Mesenchymal stem cell (in vitro differentiated cells and primary cell): ENCODE results near the gene EHD2.

Experiments used
- DNase-seq: peaks from one replicate; pipeline ENCODE4 v3.0.0-alpha.2; 2013
- H2AFZ ChIP-seq: one replicate; pipeline ENCODE4 v1.6.1; 2013; ENCODE audit warnings: low read depth, mild to moderate bottlenecking, control low read depth, inconsistent platforms, low read length, moderate library complexity
- H2AK5ac ChIP-seq: 2 replicates; pipeline ENCODE4 v1.6.1; 2013; ENCODE audit warnings: low read length, moderate library complexity, mild to moderate bottlenecking, inconsistent platforms; ENCODE audit not compliant: severe bottlenecking
- H2BK120ac ChIP-seq: one replicate; pipeline ENCODE4 v1.6.1; 2013; ENCODE audit warnings: low read depth, mild to moderate bottlenecking, inconsistent platforms, low read length, moderate library complexity
- H2BK12ac ChIP-seq, 2 experiments: one replicate each; pipeline ENCODE4 v1.6.1; 2013; ENCODE audit warnings: inconsistent platforms in 2 of 2, low read length in 2 of 2, mild to moderate bottlenecking in 2 of 2, moderate library complexity in 2 of 2, control low read depth in 1 of 2
- H2BK15ac ChIP-seq: one replicate; pipeline ENCODE4 v1.6.1; 2013; ENCODE audit warnings: mild to moderate bottlenecking, low read depth, inconsistent platforms; ENCODE audit not compliant: poor library complexity, severe bottlenecking
- H2BK5ac ChIP-seq: 2 replicates; pipeline ENCODE4 v1.6.1; 2013; ENCODE audit warnings: low read depth, mild to moderate bottlenecking, low read length, control low read depth, inconsistent platforms; ENCODE audit not compliant: poor library complexity, severe bottlenecking
- H3K14ac ChIP-seq, 2 experiments: one replicate each; pipeline ENCODE4 v1.6.1; 2013; ENCODE audit warnings: inconsistent platforms in 2 of 2, low read length in 2 of 2, control low read depth in 1 of 2, mild to moderate bottlenecking in 1 of 2, moderate library complexity in 1 of 2
- H3K18ac ChIP-seq, 2 experiments: one replicate each; pipeline ENCODE4 v1.6.1; 2013; ENCODE audit warnings: inconsistent platforms in 2 of 2, low read length in 2 of 2, control low read depth in 1 of 2, low read depth in 1 of 2, mild to moderate bottlenecking in 1 of 2
- H3K23ac ChIP-seq, 2 experiments: one replicate each; pipeline ENCODE4 v1.6.1; 2013; ENCODE audit warnings: inconsistent platforms in 2 of 2, low read length in 2 of 2, mild to moderate bottlenecking in 2 of 2, moderate library complexity in 2 of 2, control low read depth in 1 of 2
- H3K27ac ChIP-seq: 2 replicates; pipeline ENCODE4 v1.5.1; 2013; ENCODE audit warnings: mild to moderate bottlenecking, moderate library complexity, low read length, control low read depth, inconsistent platforms; ENCODE audit not compliant: poor library complexity, severe bottlenecking
- H3K27me3 ChIP-seq, 2 experiments: 2 replicates each; pipeline versions ENCODE4 v1.6.1 to v1.7.0; 2013; ENCODE audit warnings: low read length in 2 of 2, mild to moderate bottlenecking in 2 of 2, moderate library complexity in 2 of 2, control low read depth in 1 of 2, inconsistent platforms in 1 of 2; ENCODE audit not compliant: control insufficient read depth in 1 of 2, insufficient read depth in 1 of 2
- H3K36me3 ChIP-seq, 2 experiments: 2 replicates each; pipeline versions ENCODE4 v1.6.1 to v1.7.0; 2013; ENCODE audit warnings: low read length in 2 of 2, control low read depth in 1 of 2, inconsistent platforms in 1 of 2, low read depth in 1 of 2, mild to moderate bottlenecking in 1 of 2; ENCODE audit not compliant: insufficient read depth in 2 of 2, control insufficient read depth in 1 of 2
- H3K4ac ChIP-seq, 2 experiments: one replicate each; pipeline ENCODE4 v1.6.1; 2013; ENCODE audit warnings: inconsistent platforms in 2 of 2, low read length in 2 of 2, mild to moderate bottlenecking in 2 of 2, moderate library complexity in 2 of 2, control low read depth in 1 of 2, low read depth in 1 of 2
- H3K4me1 ChIP-seq: 2 replicates; pipeline ENCODE4 v1.6.1; 2013; ENCODE audit warnings: low read depth, low read length, control low read depth; ENCODE audit not compliant: control insufficient read depth, insufficient read depth
- H3K4me2 ChIP-seq: 2 replicates; pipeline ENCODE4 v1.6.1; 2013; ENCODE audit warnings: low read length, mild to moderate bottlenecking, inconsistent platforms; ENCODE audit not compliant: poor library complexity, severe bottlenecking
- H3K4me3 ChIP-seq, 2 experiments: 2 replicates each; pipeline versions ENCODE4 v1.5.1 to v1.7.0; 2013; ENCODE audit warnings: low read length in 2 of 2, mild to moderate bottlenecking in 2 of 2, control low read depth in 1 of 2, low read depth in 1 of 2; ENCODE audit not compliant: insufficient read depth in 1 of 2
- H3K79me1 ChIP-seq: replicated peaks from 2 replicates; pipeline ENCODE4 v1.6.1; 2013; ENCODE audit warnings: mild to moderate bottlenecking, control low read depth, low read length, inconsistent platforms; ENCODE audit not compliant: poor library complexity, severe bottlenecking
- H3K9ac ChIP-seq: 2 replicates; pipeline ENCODE4 v1.7.0; 2013; ENCODE audit warnings: mild to moderate bottlenecking, low read length, moderate library complexity
- H3K9me3 ChIP-seq: 2 replicates; pipeline ENCODE4 v1.7.0; 2013; ENCODE audit warnings: mild to moderate bottlenecking, low read length; ENCODE audit not compliant: control insufficient read depth
- H4K8ac ChIP-seq: one replicate; pipeline ENCODE4 v1.6.1; 2013; ENCODE audit warnings: inconsistent platforms, mild to moderate bottlenecking, low read length, moderate library complexity
- H4K91ac ChIP-seq: one replicate; pipeline ENCODE4 v1.6.1; 2013; ENCODE audit warnings: mild to moderate bottlenecking, low read length, inconsistent platforms
- WGBS: methylation state at CpG from one replicate; pipeline ENCODE4 v1.1.7; 2013; ENCODE audit warnings: mixed read lengths; 5-methylcytosine and 5-hydroxymethylcytosine counted together

The EHD2 gene

GRCh38 chr19:47758443-47758804, 45.2 kb downstream of the EHD2 start:
- no peak overlapping the region for H3K14ac ChIP-seq
- H3K79me1 ChIP-seq, result peaks cover 17% of the 10 kb centered on the region
- no peaks in the 10 kb centered on the region for H3K9me3 ChIP-seq
- no peak overlapping the region for H2BK5ac ChIP-seq
- H3K36me3 ChIP-seq, result peaks cover 61 to 66% of the 10 kb centered on the region in 2 experiments
- no peak overlapping the region for H2BK15ac ChIP-seq
- no peak overlapping the region for H3K4me3 ChIP-seq
- no peak overlapping the region for H3K4ac ChIP-seq
- H3K4me1 ChIP-seq, result no peaks in the 10 kb centered on the region
- no peak overlapping the region for H3K9ac ChIP-seq
- H4K91ac ChIP-seq, result no peak overlapping the region
- H3K23ac ChIP-seq, result no peak overlapping the region
- DNase-seq, result no peak
- no peak overlapping the region for H3K18ac ChIP-seq
- no peaks in the 10 kb centered on the region for H3K27me3 ChIP-seq
- H4K8ac ChIP-seq, result no peak overlapping the region
- no peak overlapping the region for H2AK5ac ChIP-seq
- H2AFZ ChIP-seq, result no peak overlapping the region
- H2BK12ac ChIP-seq, result no peak overlapping the region
- no peak overlapping the region for H3K27ac ChIP-seq
- no peak overlapping the region for H2BK120ac ChIP-seq
- H3K4me2 ChIP-seq, result no peak overlapping the region
- over 99% methylated on average over 5 of the region's 5 CpGs for WGBS

DNA sequence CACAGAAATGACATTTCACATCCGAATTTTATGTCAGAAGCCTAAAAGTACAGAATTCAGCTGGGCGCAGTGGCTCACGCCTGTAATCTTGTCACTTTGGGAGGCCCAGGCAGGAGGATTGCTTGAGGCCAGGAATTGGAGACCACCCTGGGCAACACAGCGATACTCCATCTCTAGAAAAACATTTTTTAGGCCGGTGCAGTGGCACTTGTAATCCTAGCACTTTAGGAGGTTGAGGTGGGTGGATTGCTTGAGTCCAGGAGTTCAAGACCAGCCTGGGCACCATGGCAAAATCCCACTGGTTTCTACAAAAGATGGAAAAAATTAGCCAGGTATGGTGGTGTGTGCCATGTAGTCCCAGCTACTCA, 47.4 kb downstream of the EHD2 start:
- Histone ChIP-seq H3K4ac (no peak overlapping the region), H3K4me2 (no peak overlapping the region), H3K4me1 (peaks cover 2% of the 10 kb centered on the region), H2BK5ac (no peak overlapping the region), H2BK12ac (no peak overlapping the region), H3K23ac (no peak overlapping the region), H2BK120ac (no peak overlapping the region), H3K27ac (no peak overlapping the region), H3K9me3 (no peaks in the 10 kb centered on the region), H2BK15ac (no peak overlapping the region), H3K27me3 (no peaks in the 10 kb centered on the region), H4K91ac (no peak overlapping the region), H3K4me3 (no peak overlapping the region), H3K9ac (no peak overlapping the region), H3K14ac (no peak overlapping the region), H3K18ac (no peak overlapping the region), H4K8ac (no peak overlapping the region), H3K79me1 (peaks cover 5% of the 10 kb centered on the region), H2AK5ac (no peak overlapping the region), H2AFZ (no peak overlapping the region), H3K36me3 (peaks cover 44 to 46% of the 10 kb centered on the region in 2 experiments)
- no peak for DNase-seq
- WGBS, result 87% methylated on average over 5 of the region's 5 CpGs

DNA sequence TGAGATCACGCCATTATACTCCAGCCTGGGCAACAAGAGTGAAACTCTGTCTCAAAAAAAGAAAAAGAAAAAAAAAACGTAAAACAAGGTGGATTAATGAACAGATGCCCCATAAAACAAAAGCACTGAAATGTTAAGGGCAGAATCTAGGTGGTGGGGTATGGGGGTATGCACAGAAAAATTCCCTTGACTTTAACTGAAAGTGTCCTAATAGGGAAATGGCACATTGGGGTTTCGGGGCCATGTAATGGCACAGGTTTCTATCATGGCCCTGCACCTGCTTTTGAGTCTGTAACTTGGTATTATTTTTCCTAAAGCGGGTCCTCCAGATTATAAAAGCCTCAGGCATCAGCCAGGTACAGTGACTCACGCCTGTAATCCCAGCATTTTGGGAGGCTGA, 48.3 kb downstream of the EHD2 start:
- Histone ChIP-seq H3K27ac (no peak overlapping the region), H3K79me1 (no peaks in the 10 kb centered on the region), H3K23ac (no peak overlapping the region), H3K4me3 (no peak overlapping the region), H2AFZ (no peak overlapping the region), H2BK5ac (no peak overlapping the region), H4K8ac (no peak overlapping the region), H3K27me3 (no peaks in the 10 kb centered on the region), H3K14ac (no peak overlapping the region), H3K9me3 (no peaks in the 10 kb centered on the region), H4K91ac (no peak overlapping the region), H2BK120ac (no peak overlapping the region), H3K4me2 (no peak overlapping the region), H2BK15ac (no peak overlapping the region), H2AK5ac (no peak overlapping the region), H3K36me3 (peaks cover 34 to 36% of the 10 kb centered on the region in 2 experiments), H3K9ac (no peak overlapping the region), H3K18ac (no peak overlapping the region), H3K4ac (no peak overlapping the region), H2BK12ac (no peak overlapping the region), H3K4me1 (peaks cover 5% of the 10 kb centered on the region)
- no peak for DNase-seq
- WGBS, result 70% methylated on average over 5 of the region's 5 CpGs

DNA sequence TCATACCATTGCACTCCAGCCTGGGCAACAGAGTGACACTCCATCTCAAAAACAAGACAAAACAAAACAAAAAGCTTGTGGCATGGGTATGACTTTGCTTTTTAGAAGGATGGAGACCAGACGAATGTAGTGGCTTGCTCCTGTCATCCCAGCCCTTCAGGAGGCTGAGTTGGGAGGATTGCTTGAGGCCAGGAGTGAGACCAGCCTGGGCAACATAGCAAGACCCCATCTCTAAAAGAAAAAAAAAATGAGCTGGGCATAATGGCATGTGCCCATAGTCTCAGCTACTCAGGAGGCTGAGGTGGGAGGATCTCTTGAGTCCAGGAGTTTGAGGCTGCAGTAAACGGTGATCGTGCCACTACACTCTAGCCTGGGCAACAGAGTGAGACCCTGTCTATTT, 48.9 kb downstream of the EHD2 start:
- H3K27me3 ChIP-seq, result no peaks in the 10 kb centered on the region
- H3K23ac ChIP-seq, result no peak overlapping the region
- H2BK120ac ChIP-seq, result no peak overlapping the region
- H3K9me3 ChIP-seq, result no peaks in the 10 kb centered on the region
- H4K91ac ChIP-seq, result no peak overlapping the region
- peaks cover 5% of the 10 kb centered on the region for H3K4me1 ChIP-seq
- no peak overlapping the region for H2AK5ac ChIP-seq
- 65% methylated on average over 3 of the region's 3 CpGs for WGBS
- H2BK15ac ChIP-seq, result no peak overlapping the region
- no peak overlapping the region for H3K4me2 ChIP-seq
- H3K4ac ChIP-seq, result no peak overlapping the region
- H3K27ac ChIP-seq, result no peak overlapping the region
- no peak overlapping the region for H2BK12ac ChIP-seq
- no peak overlapping the region for H3K9ac ChIP-seq
- H3K4me3 ChIP-seq, result no peak overlapping the region
- peaks cover 28 to 30% of the 10 kb centered on the region in 2 experiments for H3K36me3 ChIP-seq
- H2AFZ ChIP-seq, result no peak overlapping the region
- H2BK5ac ChIP-seq, result no peak overlapping the region
- H3K79me1 ChIP-seq, result no peaks in the 10 kb centered on the region
- H3K18ac ChIP-seq, result no peak overlapping the region
- no peak overlapping the region for H3K14ac ChIP-seq
- no peak for DNase-seq
- no peak overlapping the region for H4K8ac ChIP-seq
